GM12878 (cell line): ENCODE data around the gene KCTD17. TPM values are rescaled to one million over a fixed set of nuclear protein-coding genes. Genes with fewer than 3 reads are reported as not detected.

Source experiments
- ATAC-seq: fragments of 200-7000 bp; cut with Tn5 transposase; 3 replicates; pipeline ENCODE4 v1.9.1; 2020; ENCODE audit warnings: mild to moderate bottlenecking, moderate library complexity
- BruUV-seq: library from RNA; stranded (reverse); fragments of 400-500 nt; replicated peaks from 2 replicates; lab custom pipeline; 2021; lab: Mats Ljungman, UMichigan
- CTCF ChIA-PET: fragments of 300-600 bp; sonication (Branson Sonifier 250); formaldehyde crosslinking; extraction: SDS; loops from one replicate; lab custom pipeline; 2021; ENCODE audit warnings: inconsistent platforms; lab: Yijun Ruan, JAX
- POLR2A ChIA-PET: fragments of 350-600 bp; formaldehyde crosslinking; extraction: SDS; loops from one replicate; lab custom pipeline; 2021; ENCODE audit warnings: inconsistent platforms; lab: Charles Lee
- RAD21 ChIA-PET: fragments of 300-600 bp; sonication (Branson Sonifier 250); formaldehyde crosslinking; loops from one replicate; lab custom pipeline; 2023; ENCODE audit warnings: antibody characterized with exemption; ENCODE audit not compliant: unreplicated experiment; lab: Charles Lee
- SMC1A ChIA-PET: fragments of 300-600 bp; sonication (Branson Sonifier 250); formaldehyde crosslinking; loops from one replicate; lab custom pipeline; 2023; ENCODE audit not compliant: unreplicated experiment, uncharacterized antibody; lab: Charles Lee
- DNase-seq: peaks from one replicate; pipeline ENCODE4 v3.0.0-alpha.2; 2011; ENCODE audit warnings: low read depth, low spot score
- FAIRE-seq: peaks from 3 replicates; lab custom pipeline; 2011; peaks lifted over from hg19 to GRCh38; lab: Jason Lieb, UNC
- H2AFZ ChIP-seq: 2 replicates; pipeline ENCODE4 v1.6.0; 2011; ENCODE audit warnings: low read depth, low read length, control low read depth; ENCODE audit not compliant: control insufficient read depth
- H3K27ac ChIP-seq: 2 replicates; pipeline ENCODE4 v1.5.1; 2011; ENCODE audit warnings: control low read depth; ENCODE audit not compliant: control insufficient read depth, insufficient read depth
- H3K27me3 ChIP-seq, 2 experiments: replicated peaks in 1 of 2; 2 replicates each; pipeline versions ENCODE4 v1.6.0 to v1.6.1; 2011; ENCODE audit warnings: low read length in 1 of 2; ENCODE audit not compliant: control insufficient read depth in 2 of 2, insufficient read depth in 2 of 2
- H3K36me3 ChIP-seq, 2 experiments: 2 replicates each; pipeline ENCODE4 v1.5.1; 2011; ENCODE audit warnings: low read length in 1 of 2; ENCODE audit not compliant: control insufficient read depth in 2 of 2, insufficient read depth in 2 of 2
- H3K4me1 ChIP-seq: 2 replicates; pipeline ENCODE4 v1.6.1; 2011; ENCODE audit warnings: mild to moderate bottlenecking, low read length, moderate library complexity, mixed read lengths; ENCODE audit not compliant: control insufficient read depth, insufficient read depth
- H3K4me2 ChIP-seq: 2 replicates; pipeline ENCODE4 v1.6.0; 2011; ENCODE audit warnings: control low read depth; ENCODE audit not compliant: control insufficient read depth, insufficient read depth
- H3K4me3 ChIP-seq: fragments of 200-600 bp; sonication (generic); 2 replicates; pipeline ENCODE4 v1.5.1; 2016
- H3K79me2 ChIP-seq: 2 replicates; pipeline ENCODE4 v1.6.0; 2011; ENCODE audit warnings: low read length; ENCODE audit not compliant: control insufficient read depth, insufficient read depth
- H3K9ac ChIP-seq: 2 replicates; pipeline ENCODE4 v1.8.0; 2011; ENCODE audit warnings: low read length, control low read depth, mixed read lengths; ENCODE audit not compliant: control insufficient read depth, insufficient read depth
- H3K9me3 ChIP-seq: replicated peaks from 3 replicates; pipeline ENCODE4 v1.5.1; 2011; ENCODE audit warnings: mild to moderate bottlenecking, low read length; ENCODE audit not compliant: control insufficient read depth, insufficient read depth
- H4K20me1 ChIP-seq: 2 replicates; pipeline ENCODE4 v1.6.0; 2011; ENCODE audit not compliant: control insufficient read depth, insufficient read depth
- BHLHE40 ChIP-seq, 2 experiments: fragments of 450-650 bp in 1 of 2; IDR thresholded peaks; 2 replicates each; pipeline ENCODE4 v1.6.1; 2011 to 2017; ENCODE audit warnings: low read depth in 2 of 2, borderline replicate concordance in 1 of 2, improper control_type of control experiment in 1 of 2, low read length in 1 of 2, mild to moderate bottlenecking in 1 of 2
- EED ChIP-seq: sonication (generic); IDR thresholded peaks from 2 replicates; pipeline ENCODE4 v1.6.1; 2016; ENCODE audit warnings: antibody characterized with exemption, low read depth
- EP300 ChIP-seq, 2 experiments: fragments of 150-350 bp in 1 of 2; IDR thresholded peaks; 2 replicates each; pipeline ENCODE4 v1.6.1; 2011 to 2012; ENCODE audit warnings: low read depth in 2 of 2, low read length in 2 of 2, borderline replicate concordance in 1 of 2, improper control_type of control experiment in 1 of 2, inconsistent platforms in 1 of 2; ENCODE audit not compliant: control insufficient read depth in 1 of 2
- HDAC2 ChIP-seq: fragments of 200-600 bp; sonication (generic); IDR thresholded peaks from 2 replicates; pipeline ENCODE4 v1.6.1; 2017
- MTA3 ChIP-seq: IDR thresholded peaks from 2 replicates; pipeline ENCODE4 v1.6.1; 2012; ENCODE audit warnings: low read length, inconsistent platforms, borderline replicate concordance
- NFYB ChIP-seq: IDR thresholded peaks from 2 replicates; pipeline ENCODE4 v1.6.1; 2011; ENCODE audit warnings: low read depth, mild to moderate bottlenecking, low read length, improper control_type of control experiment, moderate library complexity; ENCODE audit not compliant: insufficient read depth
- WGBS: methylation state at CpG from one replicate; pipeline ENCODE4 v1.1.6; 2016; ENCODE audit warnings: low lambda C conversion rate; ENCODE audit not compliant: insufficient replicate concordance, insufficient coverage; ENCODE audit errors: missing lambda C conversion rate; 5-methylcytosine and 5-hydroxymethylcytosine counted together
- in situ Hi-C: fragments of 300-500 bp; cut with MboI; formaldehyde crosslinking; loops from 9 replicates; pipeline ENCODE4 v1.14.3; 2018; ENCODE audit warnings: mixed read lengths
- intact Hi-C: fragments of 100-400 bp; cut with micrococcal nuclease; formaldehyde crosslinking; loops from one replicate; pipeline ENCODE4 v1.14.2; 2022; ENCODE audit not compliant: unreplicated experiment
- polyA plus RNA-seq, 11 experiments: library from polyadenylated mRNA; depleted of rRNA in 4 of 11; unstranded in 6 of 11; stranded (reverse) in 5 of 11; fragments of >200 nt; fragmentation: Nextera tagmentation in 4 of 11; fragmentation: Illumina TruSeq in 1 of 11; extraction: Ambion mirVana in 4 of 11; extraction: Trizol in 1 of 11; gene quantifications; 1 replicate in 1 of 11; 2 replicates in 10 of 11; pipeline versions ENCODE4 v1.2.1 to v1.2.3, GENCODE V29; 2011 to 2016; ENCODE audit warnings: inconsistent platforms in 2 of 11, missing spikeins in 2 of 11, low read depth in 1 of 11
- total RNA-seq, 4 experiments: library from RNA; depleted of rRNA in 3 of 4; stranded (reverse); fragments of >200 nt in 3 of 4; fragmentation: Illumina TruSeq in 1 of 4; extraction: Trizol in 1 of 4; gene quantifications; 2 replicates each; pipeline versions ENCODE4 v1.2.1 to v1.2.3, GENCODE V29; 2013 to 2021

The KCTD17 gene
- total and polyA plus RNA-seq, 10 of the 15 experiments (the other 5 are each of a cell fraction or from before 2014, with no cell fraction given), result 0.16 to 18.4 (median 10.1) TPM; not detected in 1

GRCh38 chr22:37080438-37080837 lies 28.9 kb downstream of the KCTD17 start (continued):
- no peak for TF ChIP-seq EP300 (IDR thresholded peaks at IDR 0.05; ENCODE audit: borderline replicate concordance in 1 of 2, control insufficient read depth in 1 of 2, low read depth in 2 of 2, low read length in 2 of 2)
- no peak for TF ChIP-seq MTA3
- TF ChIP-seq HDAC2, result no peak
- TF ChIP-seq EED, result no peak
- TF ChIP-seq, all 136 proteins: peak for 0

- Histone ChIP-seq H3K79me2 (no peaks in the 10 kb centered on the region), H2AFZ (no peak overlapping the region), H3K9ac (no peak overlapping the region), H3K9me3 (no peaks in the 10 kb centered on the region), H3K4me3 (no peak overlapping the region), H4K20me1 (no peaks in the 10 kb centered on the region), H3K4me1 (peaks cover 10% of the 10 kb centered on the region), H3K27me3 (peaks cover 0 to 2% of the 10 kb centered on the region in 2 experiments; a peak in 2 of 4 replicates), H3K36me3 (no peaks in the 10 kb centered on the region), H3K27ac (no peak overlapping the region), H3K4me2 (no peak overlapping the region)
- ChIA-PET RAD21 (interaction anchor here (0.8 kb wide), 1 partner anchor 119 kb away, joined by 4 read pairs; no protein-coding TSS in a partner anchor), SMC1A (interaction anchor here (1.2 kb wide), 1 partner anchor 20 kb away, joined by 6 read pairs; no protein-coding TSS in a partner anchor), POLR2A (interaction anchor here (0.5 kb wide), 1 partner anchor 171 kb away, joined by 5 read pairs; no protein-coding TSS in a partner anchor), CTCF (interaction anchor here (0.5 to 1.6 kb wide), 3 partner anchors 119 to 189 kb away, joined by 4 to 6 read pairs (median 4); no protein-coding TSS in a partner anchor)
- DNase-seq, result no peak
- TF ChIP-seq NFYB (no peak), BHLHE40 (IDR thresholded peaks at IDR 0.05; ENCODE audit: borderline replicate concordance in 1 of 2, low read depth in 2 of 2, low read length in 1 of 2) (peak in 1 of 2 experiments; percentile 44; a peak in 1 of 4 replicates)
- no TSS peak for BruUV-seq
- WGBS, result 76% methylated on average over 12 of the region's 12 CpGs
- intact Hi-C loops (no loop called here), in situ Hi-C loops (loop anchor here (5.0 kb wide), 1 partner anchor 106 kb away; the partner anchor contains the start of gene C1QTNF6)
- FAIRE-seq, result no peak
- no peak for ATAC-seq
Observed at GRCh38 chr22:37080838-37081237, 29.3 kb downstream of the KCTD17 start.
